CD1c-positive myeloid dendritic cell (primary cell): ENCODE results near the gene ANGPTL3.
A peak's percentile ranks its signal among the peaks of the same experiment; 100 is the strongest.
"Not testable (repeated sequence)": the region's sequence is repeated elsewhere in the genome, so short reads cannot be mapped to it uniquely, and the experiment has no call there.

Experiments
- DNase-seq: peaks from one replicate; pipeline ENCODE4 v3.0.0-alpha.2; 2016; ENCODE audit errors: extremely low spot score

The ANGPTL3 gene

GRCh38 chr1:62597281-62597680, at the start of gene ANGPTL3:
Gene ANGPTL3 (plus strand): TSS chr1:62597520. CDS start chr1:62597567, 47 bp downstream.
- DNase-seq = no peak

- DNase-seq = no peak
These were observed 36.0 kb upstream of the ANGPTL3 start for GRCh38 chr1:62561306-62561705.

GRCh38 chr1:62567182-62567581, 30.1 kb upstream of the ANGPTL3 start:
- not testable (repeated sequence) for DNase-seq

- not testable (repeated sequence) for DNase-seq
These were observed 29.4 kb upstream of the ANGPTL3 start for GRCh38 chr1:62567926-62568325.

- DNase-seq = not testable (repeated sequence)
These were observed 25.8 kb upstream of the ANGPTL3 start for GRCh38 chr1:62571517-62571916.

GRCh38 chr1:62572476-62572875, 24.8 kb upstream of the ANGPTL3 start:
- no peak for DNase-seq

GRCh38 chr1:62573675-62574074, 23.6 kb upstream of the ANGPTL3 start:
- no peak for DNase-seq

- DNase-seq = no peak
These were observed 11.7 kb upstream of the ANGPTL3 start for GRCh38 chr1:62585469-62586155.

- DNase-seq = no peak
These were observed 9.3 kb upstream of the ANGPTL3 start for GRCh38 chr1:62588000-62588399.

GRCh38 chr1:62589321-62589720, 8.0 kb upstream of the ANGPTL3 start:
- no peak for DNase-seq

- DNase-seq = no peak
These were observed 6.9 kb upstream of the ANGPTL3 start for GRCh38 chr1:62590255-62590969.

GRCh38 chr1:62590970-62591368, 6.4 kb upstream of the ANGPTL3 start:
- no peak for DNase-seq

- DNase-seq = no peak
These were observed 3.4 kb upstream of the ANGPTL3 start for GRCh38 chr1:62593825-62594394.

GRCh38 chr1:62595647-62596046, 1.7 kb upstream of the ANGPTL3 start:
- DNase-seq = no peak

- no peak for DNase-seq
These were observed 1.7 kb downstream of the ANGPTL3 start for GRCh38 chr1:62599044-62599443.

GRCh38 chr1:62601457-62601856, 4.1 kb downstream of the ANGPTL3 start:
- DNase-seq = no peak

- no peak for DNase-seq
These were observed 11.6 kb downstream of the ANGPTL3 start for GRCh38 chr1:62608905-62609304.

GRCh38 chr1:62610588-62610987, 13.3 kb downstream of the ANGPTL3 start:
- DNase-seq = not testable (repeated sequence)

- no peak for DNase-seq
These were observed 15.4 kb downstream of the ANGPTL3 start for GRCh38 chr1:62612770-62613169.

- DNase-seq = no peak
These were observed 16.0 kb downstream of the ANGPTL3 start for GRCh38 chr1:62613325-62613727.

GRCh38 chr1:62613890-62614289, 16.6 kb downstream of the ANGPTL3 start:
- no peak for DNase-seq

GRCh38 chr1:62621907-62622306, 24.6 kb downstream of the ANGPTL3 start:
- DNase-seq = peak; percentile 64

GRCh38 chr1:62625415-62625814, 28.1 kb downstream of the ANGPTL3 start:
- DNase-seq = no peak
